Thyroid gland (tissue), 4 donors: Measurements from ENCODE around the gene TSPAN9.

Source experiments
- CTCF ChIP-seq, 6 experiments: fragments of 200-600 bp in 3 of 6; fragments of 450-650 bp in 3 of 6; sonication (generic) in 3 of 6; IDR thresholded peaks; one replicate each; pipeline ENCODE4 v1.5.1; 2016 to 2019; ENCODE audit warnings: antibody characterized with exemption in 6 of 6, mild to moderate bottlenecking in 2 of 6, inconsistent platforms in 1 of 6, moderate library complexity in 1 of 6
- POLR2A ChIP-seq, 2 donors: fragments of 450-650 bp; IDR thresholded peaks; one replicate each; pipeline ENCODE4 v1.6.1; 2017; ENCODE audit warnings: antibody characterized with exemption in 2 of 2, mild to moderate bottlenecking in 2 of 2, moderate library complexity in 1 of 2

GRCh38 chr12:3186546-3187215 is 109.5 kb downstream of the TSPAN9 start:
- TF ChIP-seq CTCF (IDR thresholded peaks at IDR 0.05) (no peak), POLR2A (IDR thresholded peaks at IDR 0.05) (no peak)
